ENCODE results near the gene MEOX2. TPM values are rescaled to one million over a fixed set of nuclear protein-coding genes. Genes with fewer than 3 reads are reported as not detected.

MEOX2 gene
- total and polyA plus RNA-seq, 2 donors from 2014 or later, result 1.2 TPM; not detected in 1

- H3K27me3 ChIP-seq (ENCODE audit: control insufficient read depth, insufficient read depth, low read length), result no peaks in the 10 kb centered on the region
- no peaks in the 10 kb centered on the region for H3K9me3 ChIP-seq (ENCODE audit: control insufficient read depth in 2 of 3, insufficient read depth in 1 of 3, low read length in 3 of 3)
- DNase-seq, result no peak
- no peak overlapping the region for H3K4me3 ChIP-seq (ENCODE audit: low read length in 3 of 3)
- no peaks in the 10 kb centered on the region for H3K4me1 ChIP-seq (ENCODE audit: control insufficient read depth in 2 of 3, insufficient read depth in 2 of 3, low read depth in 1 of 3, low read length in 3 of 3)
- no peak for TF ChIP-seq CTCF (IDR thresholded peaks at IDR 0.05; ENCODE audit: borderline replicate concordance, extremely low read depth, insufficient read depth)
- H3K9ac ChIP-seq (ENCODE audit: low read length in 3 of 3), result no peak overlapping the region
- intact Hi-C loops (cut with DNase I), result no loop called here
- H3K27ac ChIP-seq (ENCODE audit: low read depth in 2 of 2, low read length in 2 of 2), result no peak overlapping the region
- FAIRE-seq, result no peak
- no peaks in the 10 kb centered on the region for H3K36me3 ChIP-seq (ENCODE audit: control insufficient read depth in 2 of 3, insufficient read depth in 3 of 3, low read length in 3 of 3)
Measured at GRCh38 chr7:15601175-15601574, 85.3 kb downstream of the MEOX2 start.

- intact Hi-C loops (cut with DNase I), result no loop called here
- DNase-seq, result no peak
- no peak overlapping the region for H3K27ac ChIP-seq (ENCODE audit: low read depth in 2 of 2, low read length in 2 of 2)
- no peak for FAIRE-seq
- H3K4me3 ChIP-seq (ENCODE audit: low read length in 3 of 3), result no peak overlapping the region
- no peaks in the 10 kb centered on the region for H3K4me1 ChIP-seq (ENCODE audit: control insufficient read depth in 2 of 3, insufficient read depth in 2 of 3, low read depth in 1 of 3, low read length in 3 of 3)
- no peaks in the 10 kb centered on the region for H3K36me3 ChIP-seq (ENCODE audit: control insufficient read depth in 2 of 3, insufficient read depth in 3 of 3, low read length in 3 of 3)
- H3K9ac ChIP-seq (ENCODE audit: low read length in 3 of 3), result no peak overlapping the region
- H3K9me3 ChIP-seq (ENCODE audit: control insufficient read depth in 2 of 3, insufficient read depth in 1 of 3, low read length in 3 of 3), result no peaks in the 10 kb centered on the region
- no peak for TF ChIP-seq CTCF (IDR thresholded peaks at IDR 0.05; ENCODE audit: borderline replicate concordance, extremely low read depth, insufficient read depth)
- no peaks in the 10 kb centered on the region for H3K27me3 ChIP-seq (ENCODE audit: control insufficient read depth, insufficient read depth, low read length)
Measured at GRCh38 chr7:15600298-15600697, 86.2 kb downstream of the MEOX2 start.

- Histone ChIP-seq H3K27ac (ENCODE audit: low read depth in 2 of 2, low read length in 2 of 2) (no peak overlapping the region), H3K9me3 (ENCODE audit: control insufficient read depth in 2 of 3, insufficient read depth in 1 of 3, low read length in 3 of 3) (no peaks in the 10 kb centered on the region), H3K4me3 (ENCODE audit: low read length in 3 of 3) (no peak overlapping the region), H3K27me3 (ENCODE audit: control insufficient read depth, insufficient read depth, low read length) (no peaks in the 10 kb centered on the region), H3K36me3 (ENCODE audit: control insufficient read depth in 2 of 3, insufficient read depth in 3 of 3, low read length in 3 of 3) (no peaks in the 10 kb centered on the region), H3K9ac (ENCODE audit: low read length in 3 of 3) (no peak overlapping the region), H3K4me1 (ENCODE audit: control insufficient read depth in 2 of 3, insufficient read depth in 2 of 3, low read depth in 1 of 3, low read length in 3 of 3) (no peaks in the 10 kb centered on the region)
- intact Hi-C loops (cut with DNase I), result no loop called here
- no peak for DNase-seq
- TF ChIP-seq CTCF (IDR thresholded peaks at IDR 0.05; ENCODE audit: borderline replicate concordance, extremely low read depth, insufficient read depth), result no peak
- no peak for FAIRE-seq
Measured at GRCh38 chr7:15594461-15594860, 92.0 kb downstream of the MEOX2 start.

- DNase-seq, result peak in 1 of 5 donors; percentile 6
- intact Hi-C loops (cut with DNase I), result no loop called here
- H3K9ac ChIP-seq (ENCODE audit: low read length in 3 of 3), result no peak overlapping the region
- no peaks in the 10 kb centered on the region for H3K27me3 ChIP-seq (ENCODE audit: control insufficient read depth, insufficient read depth, low read length)
- no peaks in the 10 kb centered on the region for H3K36me3 ChIP-seq (ENCODE audit: control insufficient read depth in 2 of 3, insufficient read depth in 3 of 3, low read length in 3 of 3)
- no peaks in the 10 kb centered on the region for H3K9me3 ChIP-seq (ENCODE audit: control insufficient read depth in 2 of 3, insufficient read depth in 1 of 3, low read length in 3 of 3)
- no peaks in the 10 kb centered on the region for H3K4me1 ChIP-seq (ENCODE audit: control insufficient read depth in 2 of 3, insufficient read depth in 2 of 3, low read depth in 1 of 3, low read length in 3 of 3)
- no peak overlapping the region for H3K27ac ChIP-seq (ENCODE audit: low read depth in 2 of 2, low read length in 2 of 2)
- no peak for TF ChIP-seq CTCF (IDR thresholded peaks at IDR 0.05; ENCODE audit: borderline replicate concordance, extremely low read depth, insufficient read depth)
- H3K4me3 ChIP-seq (ENCODE audit: low read length in 3 of 3), result no peak overlapping the region
- no peak for FAIRE-seq
Measured at GRCh38 chr7:15593382-15593781, 93.1 kb downstream of the MEOX2 start.

Data from kidney (tissue), 14 donors.